OCI-LY1 (cell line): ENCODE results near the gene TJP1.

Source experiments
- H2AFZ ChIP-seq: fragments of 200-600 bp; sonication (generic), shearing (Covaris generic); 2 replicates; pipeline ENCODE4 v1.6.0; 2014; ENCODE audit warnings: antibody characterized with exemption, mild to moderate bottlenecking, low read length
- H3F3A ChIP-seq: fragments of 200-600 bp; sonication (generic), shearing (Covaris generic); 2 replicates; pipeline ENCODE4 v1.6.0; 2014; ENCODE audit warnings: mild to moderate bottlenecking, antibody characterized with exemption, low read length, moderate library complexity; ENCODE audit not compliant: insufficient read depth
- H3K27ac ChIP-seq: fragments of 200-600 bp; sonication (generic); 2 replicates; pipeline ENCODE4 v1.5.1; 2014; ENCODE audit warnings: low read length, mixed run types, mild to moderate bottlenecking, low read depth; ENCODE audit not compliant: poor library complexity, severe bottlenecking
- H3K27me3 ChIP-seq: fragments of 200-600 bp; sonication (generic); 2 replicates; pipeline ENCODE4 v1.6.0; 2014; ENCODE audit warnings: antibody characterized with exemption, mild to moderate bottlenecking, low read length, moderate library complexity; ENCODE audit not compliant: insufficient read depth
- H3K36me3 ChIP-seq: fragments of 200-600 bp; sonication (generic); 2 replicates; pipeline ENCODE4 v1.6.1; 2014; ENCODE audit warnings: mild to moderate bottlenecking, antibody characterized with exemption, low read length, moderate library complexity, mixed read lengths; ENCODE audit not compliant: insufficient read depth
- H3K4me1 ChIP-seq: fragments of 200-600 bp; sonication (generic); 2 replicates; pipeline ENCODE4 v1.5.1; 2014; ENCODE audit warnings: mild to moderate bottlenecking, low read length, moderate library complexity; ENCODE audit not compliant: insufficient read depth, severe bottlenecking
- H3K4me2 ChIP-seq: fragments of 200-600 bp; sonication (generic), shearing (Covaris generic); 2 replicates; pipeline ENCODE4 v1.6.1; 2014; ENCODE audit warnings: low read length
- H3K4me3 ChIP-seq: fragments of 200-600 bp; sonication (generic); 2 replicates; pipeline ENCODE4 v1.5.1; 2014; ENCODE audit warnings: low read length, low read depth, mild to moderate bottlenecking, mixed read lengths; ENCODE audit not compliant: poor library complexity, severe bottlenecking
- H3K79me2 ChIP-seq: fragments of 200-600 bp; shearing (Covaris generic); 2 replicates; pipeline ENCODE4 v1.6.1; 2016; ENCODE audit warnings: mixed run types, low read length, mixed read lengths; ENCODE audit not compliant: insufficient read depth
- H3K9ac ChIP-seq: fragments of 200-600 bp; sonication (generic), shearing (Covaris generic); 2 replicates; pipeline ENCODE4 v1.6.1; 2014; ENCODE audit warnings: mild to moderate bottlenecking, low read length, mixed read lengths
- H3K9me2 ChIP-seq: fragments of 200-600 bp; sonication (generic), shearing (Covaris generic); 2 replicates; pipeline ENCODE4 v1.6.1; 2014; ENCODE audit warnings: low read depth, mild to moderate bottlenecking, low read length, mixed read lengths
- H3K9me3 ChIP-seq: fragments of 200-600 bp; shearing (Covaris generic); 2 replicates; pipeline ENCODE4 v1.6.1; 2014; ENCODE audit warnings: low read length, mixed read lengths
- H4K20me1 ChIP-seq: fragments of 200-600 bp; sonication (generic), shearing (Covaris generic); 2 replicates; pipeline ENCODE4 v1.6.0; 2016; ENCODE audit warnings: mild to moderate bottlenecking, low read length; ENCODE audit not compliant: insufficient read depth
- EZH2 ChIP-seq: fragments of 200-600 bp; sonication (generic), shearing (Covaris generic); IDR thresholded peaks from 2 replicates; pipeline ENCODE4 v1.8.0; 2017; ENCODE audit warnings: borderline replicate concordance, mixed run types, mild to moderate bottlenecking, antibody characterized with exemption, low read length, moderate library complexity, mixed read lengths
- TF ChIP-seq, protein P1 (sequence below): fragments of 200-600 bp; sonication (generic), shearing (Covaris generic); IDR thresholded peaks from 2 replicates; pipeline ENCODE4 v1.5.1; 2017; ENCODE audit warnings: mild to moderate bottlenecking, antibody characterized with exemption, low read length, moderate library complexity, mixed read lengths

Gene TJP1

DNA sequence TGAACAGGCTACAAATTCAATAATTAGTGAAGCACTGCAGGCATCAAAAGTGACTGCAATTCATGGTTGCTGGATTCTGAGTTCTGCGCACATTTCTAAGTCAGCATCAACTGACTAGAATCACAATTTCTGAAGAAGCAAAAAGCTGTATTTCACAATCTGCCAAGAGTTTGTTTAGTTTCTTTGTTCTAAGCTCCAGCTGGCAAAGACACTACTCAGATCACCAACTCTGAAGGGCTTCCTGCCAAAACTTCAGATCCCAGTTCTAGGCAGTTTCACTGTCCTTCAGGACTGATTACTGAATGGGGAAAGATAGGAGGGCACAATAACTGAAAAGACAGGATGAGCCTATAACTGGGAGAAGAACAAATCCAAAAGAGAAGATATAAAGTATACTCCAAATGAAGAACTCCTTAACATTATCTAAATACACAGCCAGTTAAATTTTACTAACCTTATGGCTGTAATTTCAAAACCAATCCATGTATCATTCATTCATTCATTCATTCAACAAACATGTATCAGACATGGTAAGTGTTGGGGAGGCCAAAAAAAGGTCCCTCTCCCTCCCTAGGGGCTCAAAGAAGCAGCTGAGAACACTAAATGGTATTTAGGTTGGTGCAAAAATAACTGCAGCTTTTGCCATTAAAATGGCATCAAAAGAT, 17.1 kb downstream of the TJP1 start:
- Histone ChIP-seq H3K9me2 (no peaks in the 10 kb centered on the region), H3F3A (no peaks in the 10 kb centered on the region), H3K27ac (no peak overlapping the region), H3K79me2 (no peaks in the 10 kb centered on the region), H3K9me3 (no peaks in the 10 kb centered on the region), H3K4me2 (no peak overlapping the region), H2AFZ (no peak overlapping the region), H3K27me3 (no peaks in the 10 kb centered on the region), H3K36me3 (no peaks in the 10 kb centered on the region), H3K9ac (no peak overlapping the region), H4K20me1 (no peaks in the 10 kb centered on the region), H3K4me3 (no peak overlapping the region), H3K4me1 (no peaks in the 10 kb centered on the region)
- TF ChIP-seq, protein P1, sequence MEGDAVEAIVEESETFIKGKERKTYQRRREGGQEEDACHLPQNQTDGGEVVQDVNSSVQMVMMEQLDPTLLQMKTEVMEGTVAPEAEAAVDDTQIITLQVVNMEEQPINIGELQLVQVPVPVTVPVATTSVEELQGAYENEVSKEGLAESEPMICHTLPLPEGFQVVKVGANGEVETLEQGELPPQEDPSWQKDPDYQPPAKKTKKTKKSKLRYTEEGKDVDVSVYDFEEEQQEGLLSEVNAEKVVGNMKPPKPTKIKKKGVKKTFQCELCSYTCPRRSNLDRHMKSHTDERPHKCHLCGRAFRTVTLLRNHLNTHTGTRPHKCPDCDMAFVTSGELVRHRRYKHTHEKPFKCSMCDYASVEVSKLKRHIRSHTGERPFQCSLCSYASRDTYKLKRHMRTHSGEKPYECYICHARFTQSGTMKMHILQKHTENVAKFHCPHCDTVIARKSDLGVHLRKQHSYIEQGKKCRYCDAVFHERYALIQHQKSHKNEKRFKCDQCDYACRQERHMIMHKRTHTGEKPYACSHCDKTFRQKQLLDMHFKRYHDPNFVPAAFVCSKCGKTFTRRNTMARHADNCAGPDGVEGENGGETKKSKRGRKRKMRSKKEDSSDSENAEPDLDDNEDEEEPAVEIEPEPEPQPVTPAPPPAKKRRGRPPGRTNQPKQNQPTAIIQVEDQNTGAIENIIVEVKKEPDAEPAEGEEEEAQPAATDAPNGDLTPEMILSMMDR: no peak
- no peak for TF ChIP-seq EZH2

DNA sequence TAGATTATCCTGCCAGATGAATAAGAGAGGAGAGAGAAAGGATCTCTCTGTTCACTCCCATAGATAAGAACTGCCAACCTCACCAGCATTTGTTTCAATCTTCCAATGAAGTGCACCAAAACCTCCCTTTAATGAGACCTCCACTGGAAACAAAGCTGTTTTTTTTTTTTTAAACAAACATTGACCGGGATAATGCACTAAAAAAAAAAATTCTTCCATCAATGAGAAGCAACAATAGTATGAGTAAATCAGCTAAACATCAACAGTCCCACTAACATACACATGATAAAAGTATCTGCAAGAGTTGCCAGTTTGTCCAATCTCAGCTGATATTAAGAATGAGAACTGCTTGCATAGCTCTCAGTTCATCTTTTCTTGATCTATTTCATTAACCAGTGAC, 19.9 kb downstream of the TJP1 start:
- H3K4me2 ChIP-seq: no peak overlapping the region
- H3K36me3 ChIP-seq: no peaks in the 10 kb centered on the region
- 0 out of 2 replicates have a peak, but pooled peaks cover 5% of the 10 kb centered on the region for H3K27me3 ChIP-seq
- H2AFZ ChIP-seq: no peak overlapping the region
- no peak overlapping the region for H3K9ac ChIP-seq
- H3K4me3 ChIP-seq: no peak overlapping the region
- H4K20me1 ChIP-seq: no peaks in the 10 kb centered on the region
- H3F3A ChIP-seq: no peaks in the 10 kb centered on the region
- H3K9me2 ChIP-seq: no peaks in the 10 kb centered on the region
- no peak overlapping the region for H3K27ac ChIP-seq
- no peaks in the 10 kb centered on the region for H3K9me3 ChIP-seq
- no peaks in the 10 kb centered on the region for H3K4me1 ChIP-seq
- TF ChIP-seq, protein P1: no peak
- no peak for TF ChIP-seq EZH2
- no peaks in the 10 kb centered on the region for H3K79me2 ChIP-seq

DNA sequence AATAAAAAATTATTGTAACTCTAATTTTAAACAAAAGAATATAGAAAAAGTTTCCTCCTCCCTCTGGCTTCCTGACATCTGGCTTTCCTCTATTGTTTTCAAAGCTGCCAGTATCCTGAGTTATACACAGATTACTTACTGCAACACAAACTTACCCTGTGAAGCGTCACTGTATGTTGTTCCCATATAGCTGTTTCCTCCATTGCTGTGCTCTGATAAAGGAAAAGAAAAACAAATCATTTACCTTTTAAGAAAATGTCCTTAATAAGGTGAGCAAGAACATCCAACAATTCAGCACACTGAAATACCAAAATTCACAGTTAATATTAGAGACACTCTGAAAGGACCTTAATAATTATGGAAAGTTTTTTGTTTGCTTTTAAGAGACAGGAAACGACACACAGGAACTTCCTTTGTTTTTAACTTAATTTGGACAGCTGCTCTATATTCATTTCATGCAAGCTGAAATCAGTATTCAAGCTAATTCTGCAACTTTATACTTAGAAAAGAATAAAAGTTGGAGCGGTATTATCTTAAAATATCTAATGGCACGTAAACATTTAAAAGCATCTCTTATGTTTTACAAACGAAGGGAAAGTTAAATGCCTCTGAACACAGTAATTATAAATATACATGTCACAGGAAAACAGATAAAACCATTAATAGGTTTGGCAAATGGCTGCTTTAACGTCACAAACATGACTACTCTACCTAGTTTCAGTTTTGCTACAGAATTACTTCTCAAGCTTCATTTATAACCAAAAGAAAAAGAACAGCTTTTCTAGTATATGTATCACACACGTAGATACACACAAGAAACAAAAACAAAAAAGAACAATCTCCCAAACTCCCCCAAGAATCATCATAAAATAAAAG, 21.5 kb downstream of the TJP1 start:
- Histone ChIP-seq H2AFZ (no peak overlapping the region), H3K9me3 (no peaks in the 10 kb centered on the region), H3K9me2 (no peaks in the 10 kb centered on the region), H3K4me3 (no peak overlapping the region), H3K36me3 (no peaks in the 10 kb centered on the region), H3K27me3 (0 out of 2 replicates have a peak, but pooled peaks cover 5% of the 10 kb centered on the region), H3K9ac (no peak overlapping the region), H3K4me2 (no peak overlapping the region), H3K4me1 (no peaks in the 10 kb centered on the region), H3F3A (no peaks in the 10 kb centered on the region), H3K27ac (no peak overlapping the region), H4K20me1 (no peaks in the 10 kb centered on the region), H3K79me2 (no peaks in the 10 kb centered on the region)
- TF ChIP-seq, protein P1: no peak
- TF ChIP-seq EZH2: no peak
